Body of pancreas (tissue), 4 donors: ENCODE measurements around the gene CEP43. TPM values are rescaled to one million over a fixed set of nuclear protein-coding genes. Genes with fewer than 3 reads are reported as not detected.

Experiments
- ATAC-seq: fragments of 150-250 bp; one replicate; pipeline ENCODE4 v1.9.1; 2016
- DNase-seq, 4 donors: peaks; one replicate each; pipeline ENCODE4 v3.0.0-alpha.2; 2019
- H3K27ac ChIP-seq, 4 donors: fragments of 200-600 bp; sonication (generic); 1 replicate in 3 of 4; 2 replicates in 1 of 4; pipeline versions ENCODE4 v1.5.1 to v1.6.1; 2016 to 2019; ENCODE audit warnings: mild to moderate bottlenecking in 1 of 4, mixed read lengths in 1 of 4, moderate library complexity in 1 of 4
- H3K27me3 ChIP-seq, 2 donors: fragments of 200-600 bp; sonication (generic); one replicate each; pipeline ENCODE4 v1.6.0; 2016; ENCODE audit warnings: mild to moderate bottlenecking in 1 of 2
- H3K36me3 ChIP-seq, 2 donors: fragments of 200-600 bp; sonication (generic); replicated peaks in 1 of 2; 2 replicates each; pipeline ENCODE4 v1.5.1; 2016; ENCODE audit warnings: low read depth in 2 of 2; ENCODE audit not compliant: insufficient read depth in 1 of 2
- H3K4me1 ChIP-seq: fragments of 200-600 bp; sonication (generic); one replicate; pipeline ENCODE4 v1.6.0; 2016
- H3K4me3 ChIP-seq, 2 donors: fragments of 200-600 bp; sonication (generic); 1 replicate in 1 of 2; 2 replicates in 1 of 2; pipeline ENCODE4 v1.5.1; 2016 to 2019
- H3K9me3 ChIP-seq, 3 donors: fragments of 200-600 bp; sonication (generic); 1 replicate in 2 of 3; 2 replicates in 1 of 3; pipeline ENCODE4 v1.5.1; 2016
- POLR2A ChIP-seq, 3 donors: fragments of 450-650 bp; IDR thresholded peaks; one replicate each; pipeline ENCODE4 v1.6.1; 2016; ENCODE audit warnings: antibody characterized with exemption in 3 of 3, mild to moderate bottlenecking in 2 of 3
- WGBS, 2 donors: methylation state at CpG; one replicate each; pipeline ENCODE4 v1.1.5; 2017; 5-methylcytosine and 5-hydroxymethylcytosine counted together
- intact Hi-C: fragments of 100-400 bp; cut with DNase I; formaldehyde crosslinking; loops from one replicate; pipeline ENCODE4 v1.15.1; 2023
- total RNA-seq, 2 donors: library from RNA; depleted of rRNA; stranded (reverse); fragments of >200 nt; gene quantifications; one replicate each; pipeline ENCODE4 v1.1.0, GENCODE V29; 2016
- TF ChIP-seq, protein P1 (sequence below), 7 experiments: fragments of 450-650 bp in 4 of 7; fragments of 200-600 bp in 3 of 7; sonication (generic) in 3 of 7; IDR thresholded peaks; one replicate each; pipeline ENCODE4 v1.5.1; 2016 to 2019; ENCODE audit warnings: antibody characterized with exemption in 7 of 7

CEP43 gene
- total RNA-seq, 2 donors from 2014 or later, result 11.4 to 45.8 TPM

DNA sequence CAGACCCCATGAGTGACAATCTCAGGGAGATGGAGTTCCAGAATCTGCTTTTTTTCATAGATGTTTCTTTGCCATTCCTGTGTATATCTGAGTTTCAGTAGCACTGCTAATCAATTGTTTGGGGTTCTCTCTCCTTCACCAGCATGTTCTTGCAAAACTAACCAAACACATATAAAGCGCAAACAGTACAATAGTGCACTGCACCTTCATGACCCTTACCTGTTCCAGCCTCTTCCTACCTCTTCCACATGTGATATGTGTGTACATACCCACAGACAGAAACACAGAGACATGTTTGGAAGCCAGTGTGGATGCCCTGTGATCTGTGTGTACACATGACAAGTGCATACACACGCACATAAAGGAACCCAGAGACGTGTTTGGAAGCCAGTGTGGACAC, 1.8 kb upstream of the CEP43 start:
- peaks cover 14% of the 10 kb centered on the region for H3K4me1 ChIP-seq
- intact Hi-C loops, result no loop called here
- ATAC-seq, result no peak
- H3K27ac ChIP-seq, result no peak overlapping the region
- H3K36me3 ChIP-seq, result no peaks in the 10 kb centered on the region
- H3K9me3 ChIP-seq, result no peaks in the 10 kb centered on the region
- WGBS, 2 donors, result 64 to 78% methylated on average over 3 of the region's 3 CpGs
- TF ChIP-seq POLR2A (IDR thresholded peaks at IDR 0.05), result no peak
- TF ChIP-seq, protein P1, sequence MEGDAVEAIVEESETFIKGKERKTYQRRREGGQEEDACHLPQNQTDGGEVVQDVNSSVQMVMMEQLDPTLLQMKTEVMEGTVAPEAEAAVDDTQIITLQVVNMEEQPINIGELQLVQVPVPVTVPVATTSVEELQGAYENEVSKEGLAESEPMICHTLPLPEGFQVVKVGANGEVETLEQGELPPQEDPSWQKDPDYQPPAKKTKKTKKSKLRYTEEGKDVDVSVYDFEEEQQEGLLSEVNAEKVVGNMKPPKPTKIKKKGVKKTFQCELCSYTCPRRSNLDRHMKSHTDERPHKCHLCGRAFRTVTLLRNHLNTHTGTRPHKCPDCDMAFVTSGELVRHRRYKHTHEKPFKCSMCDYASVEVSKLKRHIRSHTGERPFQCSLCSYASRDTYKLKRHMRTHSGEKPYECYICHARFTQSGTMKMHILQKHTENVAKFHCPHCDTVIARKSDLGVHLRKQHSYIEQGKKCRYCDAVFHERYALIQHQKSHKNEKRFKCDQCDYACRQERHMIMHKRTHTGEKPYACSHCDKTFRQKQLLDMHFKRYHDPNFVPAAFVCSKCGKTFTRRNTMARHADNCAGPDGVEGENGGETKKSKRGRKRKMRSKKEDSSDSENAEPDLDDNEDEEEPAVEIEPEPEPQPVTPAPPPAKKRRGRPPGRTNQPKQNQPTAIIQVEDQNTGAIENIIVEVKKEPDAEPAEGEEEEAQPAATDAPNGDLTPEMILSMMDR (IDR thresholded peaks at IDR 0.05), result no peak
- H3K4me3 ChIP-seq, result no peak overlapping the region
- no peaks in the 10 kb centered on the region for H3K27me3 ChIP-seq
- DNase-seq, result no peak

DNA sequence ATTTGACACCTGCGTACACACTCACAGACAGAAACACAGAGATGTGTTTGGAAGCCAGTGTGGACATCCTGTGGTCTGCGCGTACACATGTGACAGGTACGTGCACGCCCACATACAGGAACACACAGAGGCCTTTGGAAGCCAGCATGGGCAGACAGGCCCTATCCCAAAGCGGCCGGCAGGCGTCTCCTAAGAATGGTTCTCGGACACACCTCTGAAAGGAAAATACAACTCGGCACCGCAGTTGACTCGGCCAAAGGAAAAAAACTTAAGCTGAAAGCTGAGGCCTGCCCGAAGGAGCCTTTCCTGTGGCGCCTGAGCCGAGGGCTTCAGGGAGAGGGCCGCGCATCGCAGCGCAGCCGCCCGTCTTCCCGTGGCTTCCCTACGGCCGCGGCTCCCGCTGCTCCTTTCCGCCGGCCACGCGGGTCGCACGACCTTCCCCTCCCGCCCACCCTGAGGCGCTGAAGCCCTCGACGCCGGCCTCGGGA, 1.4 kb upstream of the CEP43 start:
- H3K4me3 ChIP-seq, result peak overlapping the region; percentile 68 to 95
- peaks cover 14% of the 10 kb centered on the region for H3K4me1 ChIP-seq
- intact Hi-C loops, result no loop called here
- H3K36me3 ChIP-seq, result no peaks in the 10 kb centered on the region
- ATAC-seq (peak; percentile 19), DNase-seq (peak; percentile 55 to 69 (median 62))
- TF ChIP-seq, protein P1 (IDR thresholded peaks at IDR 0.05), result peak; percentile 11 to 47 (median 37)
- no peak for TF ChIP-seq POLR2A (IDR thresholded peaks at IDR 0.05)
- peak overlapping the region in 2 of 4 donors; percentile 54 to 63 for H3K27ac ChIP-seq
- 2 to 5% methylated on average over 12 to 38 of the region's 38 CpGs for WGBS, 2 donors
- H3K9me3 ChIP-seq, result no peaks in the 10 kb centered on the region
- no peaks in the 10 kb centered on the region for H3K27me3 ChIP-seq

DNA sequence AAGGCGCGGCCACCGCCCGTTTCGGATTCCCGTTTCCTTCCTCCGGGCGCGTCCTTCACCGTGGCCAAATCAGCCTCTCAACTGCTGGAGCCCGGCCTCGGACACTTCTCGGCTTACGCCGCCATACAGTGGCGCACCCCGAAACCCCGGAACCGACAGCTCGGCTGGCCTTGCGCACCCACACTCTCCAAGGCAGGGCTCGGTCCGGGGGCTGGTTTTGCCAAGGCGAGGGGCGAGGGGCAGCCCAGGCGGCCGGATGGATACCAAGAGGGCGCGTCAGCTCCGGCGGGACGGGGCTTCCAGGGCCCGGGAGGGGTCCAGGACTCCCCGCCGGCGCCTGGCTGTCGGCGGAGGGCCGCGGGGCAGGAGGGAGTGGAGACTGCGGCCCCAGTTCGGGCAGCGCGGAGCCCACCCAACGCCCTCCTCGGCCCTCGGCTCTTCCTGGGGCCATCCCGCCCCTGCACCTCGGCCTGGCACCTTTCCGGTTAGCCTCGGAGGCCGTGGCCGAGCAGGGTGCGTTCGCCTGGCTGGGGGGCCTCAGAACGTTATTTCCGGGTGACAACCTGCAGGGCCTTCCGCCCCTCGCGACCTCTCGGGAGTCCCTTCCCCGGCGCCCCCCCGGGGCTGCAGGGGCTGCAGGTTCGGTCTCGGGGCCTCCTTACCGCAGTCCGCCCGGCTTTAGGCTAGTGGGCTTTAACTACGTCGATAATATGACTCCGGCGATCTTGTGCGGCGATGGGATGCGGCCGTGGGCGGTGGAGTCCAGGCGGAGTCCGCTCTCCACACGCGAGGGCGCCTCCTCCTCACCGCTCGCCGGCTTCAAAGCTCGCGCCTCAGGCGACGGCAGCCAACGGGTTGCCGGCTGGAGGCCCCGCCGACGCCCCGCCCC, 697 bp upstream of the CEP43 start:
- H3K27me3 ChIP-seq, result no peaks in the 10 kb centered on the region
- DNase-seq, result peak; percentile 6 to 22 (median 18)
- peak overlapping the region; percentile 68 to 95 for H3K4me3 ChIP-seq
- intact Hi-C loops, result no loop called here
- H3K27ac ChIP-seq, result peak overlapping the region; percentile 35 to 67 (median 58)
- H3K9me3 ChIP-seq, result no peaks in the 10 kb centered on the region
- WGBS, 2 donors, result 0 to 1% methylated on average over 19 to 94 of the region's 96 CpGs
- H3K36me3 ChIP-seq, result no peaks in the 10 kb centered on the region
- TF ChIP-seq POLR2A (IDR thresholded peaks at IDR 0.05), result no peak
- TF ChIP-seq, protein P1 (IDR thresholded peaks at IDR 0.05), result no peak
- H3K4me1 ChIP-seq, result peaks cover 14% of the 10 kb centered on the region
- ATAC-seq, result no peak

DNA sequence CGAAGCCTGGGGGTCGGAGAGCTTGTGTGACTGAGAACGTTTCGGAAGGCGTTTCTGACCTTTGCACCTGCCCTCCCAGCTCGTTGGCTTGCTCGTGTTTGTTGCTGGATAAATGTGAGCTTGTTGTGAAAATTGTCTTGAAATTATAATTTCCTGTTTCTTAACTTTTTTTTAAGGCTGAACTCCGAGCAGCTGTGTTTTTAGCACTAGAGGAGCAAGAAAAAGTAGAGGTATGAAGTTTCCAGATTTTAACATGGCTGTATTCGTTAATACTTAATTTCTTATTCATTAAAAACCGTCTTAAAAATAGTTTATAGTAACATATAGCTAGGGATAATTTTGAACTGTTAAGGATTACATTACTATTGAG, 672 bp downstream of the CEP43 start:
- Histone ChIP-seq H3K27ac (peak overlapping the region in 3 of 4 donors; percentile 54 to 67 (median 63)), H3K4me1 (peaks cover 14% of the 10 kb centered on the region), H3K4me3 (peak overlapping the region; percentile 88 to 95), H3K27me3 (no peaks in the 10 kb centered on the region), H3K9me3 (no peaks in the 10 kb centered on the region), H3K36me3 (no peaks in the 10 kb centered on the region)
- intact Hi-C loops, result no loop called here
- DNase-seq (peak in 1 of 4 donors; percentile 19), ATAC-seq (no peak)
- WGBS, 2 donors, result 1 to 2% methylated on average over 10 of the region's 10 CpGs
- TF ChIP-seq, protein P1 (IDR thresholded peaks at IDR 0.05), result no peak
- no peak for TF ChIP-seq POLR2A (IDR thresholded peaks at IDR 0.05)
